Spleen (tissue), 13 donors: ENCODE measurements around the gene DLGAP5. TPM values are rescaled to one million over a fixed set of nuclear protein-coding genes. Genes with fewer than 3 reads are reported as not detected.

ENCODE experiments used
- DNase-seq: peaks from one replicate; pipeline ENCODE4 v3.0.0-alpha.2; 2020
- H3K27ac ChIP-seq, 8 donors: fragments of 200-600 bp; sonication (generic) in 7 of 8; 1 replicate in 4 of 8; 2 replicates in 4 of 8; pipeline versions ENCODE4 v1.5.0 to v1.8.0; 2016 to 2021; ENCODE audit warnings: inconsistent platforms in 4 of 8, mild to moderate bottlenecking in 4 of 8, moderate library complexity in 1 of 8
- H3K27me3 ChIP-seq, 7 donors: fragments of 200-600 bp; sonication (generic) in 6 of 7; replicated peaks in 1 of 7; 1 replicate in 4 of 7; 2 replicates in 3 of 7; pipeline versions ENCODE4 v1.5.0 to v1.8.0; 2016 to 2021; ENCODE audit warnings: inconsistent platforms in 3 of 7, mild to moderate bottlenecking in 1 of 7
- H3K36me3 ChIP-seq, 6 donors: fragments of 200-600 bp; sonication (generic) in 5 of 6; 1 replicate in 4 of 6; 2 replicates in 2 of 6; pipeline versions ENCODE4 v1.5.0 to v1.8.0; 2016 to 2021; ENCODE audit warnings: inconsistent platforms in 2 of 6
- H3K4me1 ChIP-seq, 6 donors: fragments of 200-600 bp; sonication (generic) in 5 of 6; 1 replicate in 3 of 6; 2 replicates in 3 of 6; pipeline versions ENCODE4 v1.5.0 to v1.8.0; 2016 to 2021; ENCODE audit warnings: inconsistent platforms in 3 of 6
- H3K4me3 ChIP-seq, 8 donors: fragments of 200-600 bp; sonication (generic) in 7 of 8; 1 replicate in 4 of 8; 2 replicates in 4 of 8; pipeline versions ENCODE4 v1.5.0 to v1.8.0; 2016 to 2021; ENCODE audit warnings: inconsistent platforms in 4 of 8, mild to moderate bottlenecking in 4 of 8, moderate library complexity in 2 of 8
- H3K9me3 ChIP-seq, 8 donors: fragments of 200-600 bp; sonication (generic) in 7 of 8; 1 replicate in 4 of 8; 2 replicates in 4 of 8; pipeline versions ENCODE4 v1.5.0 to v1.8.0; 2016 to 2021; ENCODE audit warnings: inconsistent platforms in 4 of 8
- CTCF ChIP-seq, 11 experiments: fragments of 200-600 bp in 7 of 11; fragments of 450-650 bp in 4 of 11; sonication (generic) in 4 of 11; IDR thresholded peaks in 8 of 11; conservative IDR thresholded peaks in 3 of 11; 1 replicate in 7 of 11; 2 replicates in 4 of 11; pipeline versions ENCODE4 v1.4.0 to v1.8.0; 2016 to 2021; ENCODE audit warnings: antibody characterized with exemption in 11 of 11, inconsistent platforms in 4 of 11, mild to moderate bottlenecking in 1 of 11
- POLR2A ChIP-seq, 3 donors: fragments of 450-650 bp; IDR thresholded peaks; one replicate each; pipeline ENCODE4 v1.5.1; 2017; ENCODE audit warnings: antibody characterized with exemption in 3 of 3, mild to moderate bottlenecking in 1 of 3
- POLR2AphosphoS5 ChIP-seq, 3 donors: sonication (generic); formaldehyde crosslinking; IDR thresholded peaks; one replicate each; pipeline ENCODE4 v1.5.1; 2017; ENCODE audit warnings: antibody characterized with exemption in 3 of 3
- WGBS, 5 donors: extraction: QIAGEN DNeasy Blood & Tissue Kit in 3 of 5; methylation state at CpG; one replicate each; pipeline versions ENCODE4 v1.1.5 to v1.1.7; 2013 to 2018; 5-methylcytosine and 5-hydroxymethylcytosine counted together
- intact Hi-C: fragments of 100-400 bp; cut with DNase I; formaldehyde crosslinking; loops from one replicate; pipeline ENCODE4 v1.15.0; 2023; ENCODE audit warnings: low total_unique reads
- long read RNA-seq, 2 donors: transcript quantifications; one replicate each; lab custom pipeline, GENCODE V29; 2026
- polyA plus RNA-seq, 3 donors: library from polyadenylated mRNA; stranded (reverse); fragments of 200-250 nt; gene quantifications; one replicate each; pipeline ENCODE4 v1.2.1, GENCODE V29; 2013
- total RNA-seq, 7 donors: library from RNA; depleted of rRNA in 3 of 7; stranded (reverse); fragments of >200 nt in 3 of 7; fragmentation: NEBNext Ultra II Directional in 4 of 7; extraction: Animal tissue kit (Norgen Biotek cat#: 25700) in 4 of 7; gene quantifications; one replicate each; pipeline versions ENCODE4 v1.1.0 to v1.2.1, GENCODE V29; 2016 to 2021
- donor health status: healthy with polysubstance abuse.
- donor health status: DM: no; HTN: no; CAD: no; lungs with moderate emphysema.
- donor health status: DM: no; HTN: no; CAD: no.
- donor health status: Bipolar disorder and iron deficiency.
- donor health status: healthy.
- donor health status: DM: no; HTN: no; CAD: no.
- donor health status: DM: yes; HTN: yes; CAD: no.

Gene DLGAP5
- 1 to 10 TPM; 1.6 to 8.1 (median 4.3) TPM for total RNA-seq
- polyA plus RNA-seq: 1 to 10 TPM in 2 of 3 donors, under 1 TPM in 1; 0.50 to 3.4 (median 1.6) TPM
- long read RNA-seq, donor 1, partial matches to known transcripts: 5 of 8 reads
- long read RNA-seq, donor 1, other reads (novel, unspliced or antisense): 0 of 8 reads
- long read RNA-seq, donor 2, partial matches to known transcripts: 0 of 2 reads
- long read RNA-seq, donor 2, other reads (novel, unspliced or antisense): 0 of 2 reads

GRCh38 chr14:55191203-55192053 lies at the start of gene DLGAP5:
Gene DLGAP5, minus strand, starts transcription at chr14:55191585. Its CDS starts 2,406 bp downstream, at chr14:55189179.
- 2 to 4% (median 2%) methylated on average over 45 to 46 of the region's 46 CpGs for WGBS, 5 donors
- H3K4me1 ChIP-seq: peaks cover 3 to 33% (median 10%) of the 10 kb centered on the region in 6 donors
- intact Hi-C loops: no loop called here
- H3K9me3 ChIP-seq: no peaks in the 10 kb centered on the region
- H3K27ac ChIP-seq: peak within 1 kb of the TSS in 6 of 8 donors; percentile 45 to 71 (median 59)
- no peaks in the 10 kb centered on the region for H3K27me3 ChIP-seq
- H3K36me3 ChIP-seq: no peaks in the 10 kb centered on the region
- no peak for TF ChIP-seq CTCF (IDR thresholded peaks at IDR 0.05 in 8 of 11, conservative IDR thresholded peaks at IDR 0.05 in 3 of 11)
- TF ChIP-seq POLR2AphosphoS5 (IDR thresholded peaks at IDR 0.05): peak; percentile 77 to 85 (median 78)
- peak within 1 kb of the TSS; percentile 44 to 75 (median 57) for H3K4me3 ChIP-seq
- peak; percentile 95 for DNase-seq

GRCh38 chr14:55240526-55241178 lies 49.3 kb upstream of the DLGAP5 start:
- Histone ChIP-seq H3K9me3 (no peaks in the 10 kb centered on the region), H3K27me3 (peaks cover 0 to 13% (median 8%) of the 10 kb centered on the region in 7 donors), H3K27ac (no peak overlapping the region), H3K4me3 (no peak overlapping the region), H3K4me1 (no peaks in the 10 kb centered on the region), H3K36me3 (no peaks in the 10 kb centered on the region)
- TF ChIP-seq POLR2A (IDR thresholded peaks at IDR 0.05): no peak
- no peak for TF ChIP-seq CTCF (IDR thresholded peaks at IDR 0.05 in 8 of 11, conservative IDR thresholded peaks at IDR 0.05 in 3 of 11)
- no peak for TF ChIP-seq POLR2AphosphoS5 (IDR thresholded peaks at IDR 0.05)
- no peak for DNase-seq
- intact Hi-C loops: no loop called here
- 55 to 67% (median 60%) methylated on average over 33 of the region's 33 CpGs for WGBS, 5 donors

GRCh38 chr14:55239320-55239719 lies 47.9 kb upstream of the DLGAP5 start:
- whole genome bisulfite sequencing, 5 donors: 21 to 45% (median 31%) methylated on average over 1 of the region's 1 CpG
- Histone ChIP-seq H3K9me3 (no peaks in the 10 kb centered on the region), H3K36me3 (no peaks in the 10 kb centered on the region), H3K4me1 (no peaks in the 10 kb centered on the region), H3K4me3 (no peak overlapping the region), H3K27ac (no peak overlapping the region), H3K27me3 (peaks cover 0 to 13% (median 8%) of the 10 kb centered on the region in 7 donors)
- intact Hi-C loops: no loop called here
- DNase-seq: no peak
- no peak for TF ChIP-seq CTCF (IDR thresholded peaks at IDR 0.05 in 8 of 11, conservative IDR thresholded peaks at IDR 0.05 in 3 of 11)
- TF ChIP-seq POLR2AphosphoS5 (IDR thresholded peaks at IDR 0.05): no peak
